B cell (primary cell): ENCODE measurements around the gene GBA3.

ENCODE experiments used
- EZH2 ChIP-seq: IDR thresholded peaks from 2 replicates; pipeline ENCODE4 v1.6.1; 2012; ENCODE audit warnings: borderline replicate concordance, low read depth, mild to moderate bottlenecking, moderate library complexity, low read length; ENCODE audit not compliant: insufficient read depth, poor library complexity, severe bottlenecking
- TF ChIP-seq, protein P1 (sequence below): fragments of 200-600 bp; IDR thresholded peaks from one replicate; pipeline ENCODE4 v1.8.0; 2022; ENCODE audit warnings: antibody characterized with exemption, mild to moderate bottlenecking

GRCh38 chr4:22695029-22695428 lies 2.3 kb downstream of the GBA3 start:
- TF ChIP-seq, protein P1, sequence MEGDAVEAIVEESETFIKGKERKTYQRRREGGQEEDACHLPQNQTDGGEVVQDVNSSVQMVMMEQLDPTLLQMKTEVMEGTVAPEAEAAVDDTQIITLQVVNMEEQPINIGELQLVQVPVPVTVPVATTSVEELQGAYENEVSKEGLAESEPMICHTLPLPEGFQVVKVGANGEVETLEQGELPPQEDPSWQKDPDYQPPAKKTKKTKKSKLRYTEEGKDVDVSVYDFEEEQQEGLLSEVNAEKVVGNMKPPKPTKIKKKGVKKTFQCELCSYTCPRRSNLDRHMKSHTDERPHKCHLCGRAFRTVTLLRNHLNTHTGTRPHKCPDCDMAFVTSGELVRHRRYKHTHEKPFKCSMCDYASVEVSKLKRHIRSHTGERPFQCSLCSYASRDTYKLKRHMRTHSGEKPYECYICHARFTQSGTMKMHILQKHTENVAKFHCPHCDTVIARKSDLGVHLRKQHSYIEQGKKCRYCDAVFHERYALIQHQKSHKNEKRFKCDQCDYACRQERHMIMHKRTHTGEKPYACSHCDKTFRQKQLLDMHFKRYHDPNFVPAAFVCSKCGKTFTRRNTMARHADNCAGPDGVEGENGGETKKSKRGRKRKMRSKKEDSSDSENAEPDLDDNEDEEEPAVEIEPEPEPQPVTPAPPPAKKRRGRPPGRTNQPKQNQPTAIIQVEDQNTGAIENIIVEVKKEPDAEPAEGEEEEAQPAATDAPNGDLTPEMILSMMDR: no peak
- no peak for TF ChIP-seq EZH2
